GM23248 (cell line): Measurements from ENCODE around the gene THAP7.

ENCODE experiments used
- EZH2 ChIP-seq: fragments of 200-600 bp; sonication (generic); IDR thresholded peaks from 2 replicates; pipeline ENCODE4 v1.6.1; 2018; ENCODE audit warnings: antibody characterized with exemption, mild to moderate bottlenecking; ENCODE audit not compliant: insufficient read depth, poor library complexity, severe bottlenecking
- EZH2phosphoT487 ChIP-seq: fragments of 200-600 bp; sonication (generic); IDR thresholded peaks from 2 replicates; pipeline ENCODE4 v1.6.1; 2018; ENCODE audit warnings: antibody characterized with exemption, moderate library complexity, mild to moderate bottlenecking, low read depth; ENCODE audit not compliant: insufficient read depth

GRCh38 chr22:21010426-21011113 is 8.7 kb upstream of the THAP7 start:
- TF ChIP-seq EZH2 (no peak), EZH2phosphoT487 (no peak)
